HG02678 (cell line): ENCODE data around the gene KIF1B.
"Not testable (repeated sequence)": the region's sequence is repeated elsewhere in the genome, so short reads cannot be mapped to it uniquely, and the experiment has no call there.

Source experiments
- ATAC-seq: cut with Tn5 transposase; IDR thresholded peaks from one replicate; pipeline ENCODE4 v1.9.1; 2021; ENCODE audit warnings: mild to moderate bottlenecking, moderate library complexity; ENCODE audit not compliant: unreplicated experiment

The KIF1B gene

DNA sequence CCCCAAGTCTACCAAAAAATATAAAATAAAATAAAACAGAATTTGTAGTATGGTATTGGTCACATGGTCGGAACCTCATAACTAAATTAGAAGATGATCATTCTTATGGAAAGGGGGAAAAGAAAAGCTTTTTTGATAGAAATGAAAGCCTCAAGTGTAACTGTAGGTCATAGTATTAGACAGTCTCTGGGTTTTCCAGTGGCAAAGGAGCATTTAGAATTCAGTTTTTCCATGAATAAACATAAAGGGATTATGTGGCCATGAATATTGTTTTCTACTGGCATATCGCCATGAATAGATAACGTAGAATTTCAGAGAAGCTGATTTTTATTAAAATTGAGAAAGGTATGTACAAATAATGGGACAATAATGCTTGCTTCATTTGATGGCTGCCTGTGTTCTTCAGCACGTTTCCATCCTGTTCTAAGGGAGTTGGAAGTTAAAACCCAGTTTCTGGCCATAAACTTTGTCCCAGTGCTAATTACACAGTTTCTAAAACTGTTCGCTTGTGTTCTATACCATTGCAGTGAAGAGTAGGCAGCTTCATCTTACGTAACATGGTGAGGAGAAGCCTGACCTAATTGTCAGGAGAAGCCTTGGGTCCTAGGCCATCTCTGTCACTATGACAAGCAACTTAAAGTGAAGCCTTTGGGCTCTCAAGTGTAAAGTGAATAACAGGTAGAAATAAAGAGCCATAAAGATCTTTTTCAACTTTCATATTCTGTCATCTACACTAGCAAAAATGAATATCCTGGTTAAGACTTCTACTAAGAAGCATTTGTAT lies 118.0 kb downstream of the KIF1B start:
- ATAC-seq = no peak

DNA sequence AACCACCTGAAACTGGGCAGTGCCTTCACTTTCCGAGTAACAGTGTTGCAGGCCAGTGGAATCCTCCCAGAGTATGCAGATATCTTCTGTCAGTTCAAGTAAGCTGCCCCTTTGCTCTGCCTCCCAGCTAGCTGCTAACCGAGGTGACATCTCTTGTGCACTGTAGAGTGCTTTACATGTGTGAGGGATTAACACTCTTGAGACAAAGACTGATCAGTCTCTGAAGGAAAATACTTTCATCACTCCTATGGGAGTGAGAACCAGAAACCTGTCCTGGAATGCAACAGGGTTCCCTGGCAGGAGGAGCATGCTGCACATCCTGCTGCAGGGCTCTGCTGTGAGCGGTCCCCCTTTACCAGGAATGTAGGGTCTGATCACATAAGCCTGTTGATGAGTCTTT lies 127.1 kb downstream of the KIF1B start:
- ATAC-seq = no peak

- ATAC-seq = no peak
Observed at GRCh38 chr1:10338047-10338446, 127.7 kb downstream of the KIF1B start.

GRCh38 chr1:10338611-10339010 lies 128.2 kb downstream of the KIF1B start:
- no peak for ATAC-seq

DNA sequence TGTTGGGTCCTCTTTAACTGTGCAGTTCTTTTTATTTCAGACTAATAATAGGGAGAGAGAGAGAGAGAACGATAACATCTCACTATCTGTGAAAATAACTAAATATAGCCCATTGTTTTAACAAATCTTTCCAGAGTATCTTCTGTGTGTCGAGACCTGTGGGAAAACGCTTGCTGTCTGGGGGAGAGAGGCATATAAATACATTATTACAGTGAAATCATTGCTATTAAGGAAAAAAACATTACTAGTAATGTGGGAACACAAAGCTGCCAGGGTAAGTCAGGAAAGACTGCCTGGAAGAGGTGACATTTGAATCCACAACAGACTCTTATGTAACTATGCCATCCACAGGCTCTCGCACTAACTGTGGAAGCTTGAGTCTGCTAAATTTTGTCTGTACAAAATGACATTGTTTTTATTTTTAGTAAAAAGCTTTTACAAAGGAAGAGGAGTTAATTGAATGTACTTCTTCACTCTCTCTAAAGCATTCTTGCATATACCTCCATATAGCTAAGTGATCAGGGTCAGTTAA lies 128.7 kb downstream of the KIF1B start:
- ATAC-seq = no peak

- ATAC-seq = no peak
Observed at GRCh38 chr1:10339815-10340214, 129.4 kb downstream of the KIF1B start.

- no peak for ATAC-seq
Observed at GRCh38 chr1:10340930-10341590, 130.7 kb downstream of the KIF1B start.

DNA sequence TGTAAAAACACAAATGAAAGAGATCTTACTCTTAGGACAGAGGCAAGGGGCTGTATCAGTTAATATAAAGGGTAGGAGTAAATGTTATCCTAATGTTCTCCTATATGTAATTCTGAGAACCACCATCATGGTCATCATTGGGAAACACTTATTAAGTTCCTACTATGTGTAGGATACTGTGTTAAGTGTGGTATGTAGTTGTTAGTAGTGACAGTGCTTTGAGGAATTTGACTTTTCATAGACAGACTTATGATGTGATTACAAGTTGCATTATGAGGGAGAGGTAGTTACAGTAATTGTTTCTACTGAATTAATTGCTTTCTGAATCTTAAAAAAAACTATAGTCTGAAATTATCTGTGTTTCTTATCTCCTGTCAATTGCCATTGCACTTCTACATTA lies 136.7 kb downstream of the KIF1B start:
- ATAC-seq = no peak

DNA sequence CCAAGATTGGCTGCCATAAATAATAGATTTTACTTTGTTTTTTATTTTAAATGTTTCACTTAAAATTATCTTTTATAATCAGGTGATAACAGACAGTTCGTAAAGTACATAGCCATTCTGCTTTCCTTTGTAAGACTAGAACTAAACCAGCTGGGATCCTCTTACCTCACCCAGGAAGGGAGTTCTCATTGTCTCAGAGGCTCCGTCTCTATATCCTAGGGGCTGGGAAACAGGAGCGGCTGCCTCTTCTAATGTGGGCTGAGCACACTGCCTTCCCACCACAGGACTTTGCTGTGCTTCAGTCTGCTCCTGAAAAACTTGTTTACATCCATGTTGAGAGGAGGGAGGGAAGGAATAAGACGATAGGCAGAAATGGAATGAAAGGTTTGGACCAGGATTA lies 142.9 kb downstream of the KIF1B start:
- no peak for ATAC-seq

- ATAC-seq = no peak
Observed at GRCh38 chr1:10353693-10354092, 143.3 kb downstream of the KIF1B start.

- ATAC-seq = no peak
Observed at GRCh38 chr1:10360045-10360444, 149.7 kb downstream of the KIF1B start.

- no peak for ATAC-seq
Observed at GRCh38 chr1:10361515-10361914, 151.1 kb downstream of the KIF1B start.

- ATAC-seq = no peak
Observed at GRCh38 chr1:10368194-10368593, 157.8 kb downstream of the KIF1B start.

DNA sequence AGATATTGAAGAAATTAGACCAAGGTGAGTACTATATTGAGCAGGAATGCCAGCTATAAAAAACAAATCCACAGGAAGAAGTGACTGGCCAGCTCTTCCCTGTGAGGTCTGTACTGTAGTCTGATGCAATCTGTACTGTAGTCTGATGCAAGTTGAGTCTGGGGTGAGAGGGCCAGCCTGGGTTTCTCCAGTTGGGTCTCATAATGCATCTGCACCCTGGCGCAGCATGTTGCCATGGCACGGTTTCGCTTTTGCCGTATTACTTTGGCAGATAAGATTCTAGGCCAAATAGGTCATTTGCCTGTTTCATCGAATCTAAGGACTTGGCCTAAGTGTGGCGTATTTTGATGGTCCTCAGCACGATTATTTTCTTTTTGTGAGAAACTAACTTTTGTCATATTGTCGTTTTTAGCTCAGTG lies 164.1 kb downstream of the KIF1B start:
- ATAC-seq = no peak

DNA sequence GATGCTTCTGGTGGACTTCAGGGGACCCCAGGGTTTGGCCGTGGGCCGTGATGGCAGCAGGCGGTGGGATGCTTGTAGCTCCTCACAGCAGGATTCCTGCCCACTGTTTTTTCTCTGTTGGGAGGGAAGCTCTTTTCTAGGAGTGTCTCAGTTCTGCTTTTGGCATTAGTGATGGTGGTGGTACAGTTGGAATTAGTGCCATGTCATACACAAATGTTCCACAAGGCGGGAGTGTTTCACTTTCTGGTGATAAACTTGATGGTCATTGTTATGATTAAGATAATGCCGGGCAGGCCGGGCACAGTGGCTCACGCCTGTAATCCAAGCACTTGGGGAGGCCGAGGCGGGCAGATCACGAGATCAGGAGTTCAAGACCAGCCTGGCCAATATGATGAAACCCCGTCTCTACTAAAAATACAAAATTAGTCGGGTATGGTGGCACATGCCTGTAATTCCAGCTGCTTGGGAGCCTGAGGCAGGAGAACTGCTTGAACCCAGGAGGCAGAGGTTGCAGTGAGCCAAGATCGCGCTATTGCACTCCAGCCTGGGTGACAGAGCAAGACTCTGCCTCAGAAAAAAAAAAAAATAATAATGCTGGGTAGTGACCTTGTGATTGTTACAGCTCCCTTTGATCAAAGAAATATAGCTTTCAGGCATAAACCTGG lies 167.1 kb downstream of the KIF1B start:
- ATAC-seq = not testable (repeated sequence)

DNA sequence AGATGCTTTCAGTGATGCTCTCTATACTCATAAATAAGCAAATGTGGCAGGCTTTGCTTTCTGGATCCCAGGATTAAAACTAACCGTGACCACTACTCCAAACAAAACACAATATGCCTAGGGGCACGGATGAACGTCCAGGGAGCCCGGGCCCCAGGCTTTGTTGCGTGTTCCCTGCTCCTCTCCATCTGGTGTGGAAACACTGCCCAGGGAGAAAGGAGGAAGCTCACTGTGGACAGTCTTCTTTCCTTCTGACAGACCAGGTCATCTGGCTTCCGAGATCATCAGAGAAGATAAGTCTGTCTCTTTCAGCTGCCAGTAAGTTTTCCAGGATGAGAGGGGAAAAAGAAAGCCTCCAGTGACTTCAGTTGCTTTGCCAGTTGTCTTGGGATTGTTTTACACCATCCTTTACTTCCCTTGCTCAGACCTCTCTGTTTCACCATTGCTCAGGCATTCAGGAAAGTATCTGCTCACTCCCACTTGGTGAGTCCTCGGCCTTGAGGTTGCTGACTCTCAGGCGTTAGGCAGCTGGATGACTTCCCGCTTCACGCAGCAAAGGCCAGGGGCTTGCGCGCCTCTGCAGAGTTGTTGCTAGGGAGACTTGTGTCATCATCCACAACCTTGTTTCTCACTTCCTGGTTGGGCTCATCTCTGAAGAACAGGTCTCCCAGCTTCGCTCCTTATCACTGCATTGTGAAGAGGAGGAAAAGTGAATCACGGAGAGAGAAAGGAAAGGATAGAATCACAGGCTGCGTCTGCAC lies 167.9 kb downstream of the KIF1B start:
- ATAC-seq = no peak

GRCh38 chr1:10379101-10379620 lies 168.8 kb downstream of the KIF1B start:
- no peak for ATAC-seq

DNA sequence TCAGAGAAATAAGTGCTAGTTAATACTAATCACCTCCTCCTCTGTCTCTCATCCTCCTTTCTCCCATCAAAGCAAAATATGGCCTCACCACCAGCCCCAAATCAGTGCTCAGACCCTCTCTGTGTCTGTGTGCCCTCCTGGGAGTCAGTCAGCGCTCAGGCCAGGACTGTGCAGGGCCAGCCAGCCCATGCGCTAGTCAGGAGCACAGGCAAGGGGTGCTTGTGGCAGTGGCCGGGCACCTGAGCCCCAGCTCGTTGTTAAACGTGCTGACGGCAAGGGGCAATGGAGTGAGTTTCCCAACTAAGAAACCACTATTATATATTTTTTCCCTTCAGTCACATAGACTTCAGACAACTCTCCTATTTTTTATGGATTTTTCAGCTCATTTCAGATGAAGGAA lies 169.3 kb downstream of the KIF1B start:
- no peak for ATAC-seq

DNA sequence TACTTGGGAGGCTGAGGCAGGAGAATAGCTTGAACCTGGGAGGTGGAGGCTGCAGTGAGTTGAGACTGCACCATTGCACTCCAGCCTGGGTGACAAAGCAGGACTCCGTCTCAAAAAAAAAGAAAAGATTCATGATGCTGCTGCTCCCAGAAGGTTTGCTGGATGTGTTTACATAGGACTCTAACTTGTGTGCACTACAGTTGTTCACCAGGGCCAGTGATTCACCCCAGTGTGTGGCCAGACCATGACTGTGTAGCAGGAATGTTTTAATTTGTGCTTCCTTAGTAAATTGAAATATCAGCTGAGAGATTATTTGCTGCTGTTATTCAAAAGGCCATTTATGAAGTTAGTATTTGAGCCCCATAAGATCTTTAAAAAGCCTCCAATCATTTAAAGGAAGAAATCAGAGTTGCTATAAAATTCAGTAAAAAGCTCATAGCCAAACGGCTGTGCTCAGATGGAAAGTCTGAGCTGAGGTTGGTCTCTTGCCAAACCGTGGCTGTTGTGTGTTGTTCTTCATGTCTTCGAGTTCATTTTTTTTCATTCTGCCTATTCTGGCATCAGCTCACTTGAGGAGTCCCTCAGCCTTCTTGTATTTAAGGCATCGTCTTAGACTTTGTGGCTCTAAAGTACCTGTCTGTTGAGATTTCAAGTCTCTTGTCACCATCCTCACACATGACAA lies 170.4 kb downstream of the KIF1B start:
- ATAC-seq = no peak

DNA sequence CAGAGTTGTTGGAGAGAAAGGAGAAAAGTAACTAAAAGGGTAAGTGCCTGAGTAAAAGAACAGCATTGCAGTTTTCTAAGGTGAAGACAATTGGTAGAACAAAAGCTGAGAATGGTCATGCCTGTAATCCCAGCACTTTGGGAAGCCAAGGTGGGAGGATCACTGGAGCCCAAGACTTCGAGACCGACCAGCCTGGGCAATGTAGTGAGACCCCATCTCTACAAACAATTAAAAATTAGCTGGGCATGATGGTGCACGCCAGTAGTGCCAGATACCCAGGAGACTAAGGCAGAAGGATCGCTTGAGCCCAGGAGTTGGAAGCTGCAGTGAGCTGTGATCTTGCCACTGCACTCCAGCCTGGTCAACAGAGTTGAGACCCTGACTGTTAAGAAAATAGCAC lies 173.3 kb downstream of the KIF1B start:
- ATAC-seq = no peak
